Measurements from ENCODE around the gene ANXA5. TPM values are rescaled to one million over a fixed set of nuclear protein-coding genes. Genes with fewer than 3 reads are reported as not detected.

ANXA5 gene
- polyA plus RNA-seq, 1 donor = 333 TPM

DNA sequence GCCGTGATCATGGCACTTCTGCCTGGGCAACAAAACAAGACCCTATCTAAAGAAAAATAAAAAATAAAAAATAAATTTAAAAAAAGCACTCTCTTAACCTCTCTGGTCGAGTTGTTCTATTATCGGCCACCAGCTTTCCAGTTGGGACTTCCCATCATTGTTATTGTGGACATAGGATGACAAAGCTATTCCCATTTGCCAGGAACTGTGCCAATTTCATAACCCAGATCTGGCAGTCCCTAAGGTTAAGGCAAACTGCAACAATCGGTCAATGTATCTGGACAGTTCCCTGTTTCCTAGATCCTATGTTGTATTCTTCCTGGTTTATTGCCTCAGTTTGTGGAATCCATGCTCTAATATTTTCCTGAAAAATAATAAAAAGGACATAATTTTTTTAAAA is 17.8 kb upstream of the ANXA5 start:
- Histone ChIP-seq H3K27me3 (ENCODE audit: control insufficient read depth, insufficient read depth, low read length) (no peaks in the 10 kb centered on the region), H3K36me3 (ENCODE audit: control insufficient read depth, insufficient read depth, low read length) (no peaks in the 10 kb centered on the region), H3K9me3 (ENCODE audit: control insufficient read depth, low read depth, low read length) (no peaks in the 10 kb centered on the region), H3K27ac (ENCODE audit: low read length) (no peak overlapping the region), H3K4me3 (ENCODE audit: low read length) (no peak overlapping the region), H3K4me1 (ENCODE audit: control insufficient read depth, insufficient read depth, low read length) (peaks cover 8% of the 10 kb centered on the region)
- WGBS (ENCODE audit: insufficient coverage, low lambda C conversion rate) = 96% methylated on average over 3 of the region's 4 CpGs
- DNase-seq = no peak

DNA sequence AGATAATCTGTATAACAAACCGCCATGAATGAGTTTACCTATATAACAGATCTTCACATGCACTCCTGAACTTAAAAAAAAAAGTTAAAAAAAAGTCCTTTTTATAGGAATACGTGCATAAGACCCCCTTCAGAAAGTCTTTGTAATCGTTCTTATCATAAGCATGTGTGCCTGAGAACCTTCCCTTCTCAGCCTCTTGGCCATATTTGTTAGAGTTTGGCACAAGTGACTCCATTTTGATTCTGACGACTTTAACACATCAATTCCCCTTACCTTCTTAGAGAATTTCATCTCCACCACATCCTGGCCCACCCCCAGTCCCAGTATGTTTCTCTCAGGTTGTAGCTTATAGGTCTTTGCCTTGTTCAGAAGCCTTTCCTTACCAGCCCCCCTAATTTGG is 16.0 kb upstream of the ANXA5 start:
- Histone ChIP-seq H3K4me1 (ENCODE audit: control insufficient read depth, insufficient read depth, low read length) (peaks cover 8% of the 10 kb centered on the region), H3K4me3 (ENCODE audit: low read length) (no peak overlapping the region), H3K9me3 (ENCODE audit: control insufficient read depth, low read depth, low read length) (no peaks in the 10 kb centered on the region), H3K36me3 (ENCODE audit: control insufficient read depth, insufficient read depth, low read length) (no peaks in the 10 kb centered on the region), H3K27ac (ENCODE audit: low read length) (no peak overlapping the region), H3K27me3 (ENCODE audit: control insufficient read depth, insufficient read depth, low read length) (no peaks in the 10 kb centered on the region)
- no peak for DNase-seq
- 100% methylated on average over 2 of the region's 4 CpGs for WGBS (ENCODE audit: insufficient coverage, low lambda C conversion rate)

DNA sequence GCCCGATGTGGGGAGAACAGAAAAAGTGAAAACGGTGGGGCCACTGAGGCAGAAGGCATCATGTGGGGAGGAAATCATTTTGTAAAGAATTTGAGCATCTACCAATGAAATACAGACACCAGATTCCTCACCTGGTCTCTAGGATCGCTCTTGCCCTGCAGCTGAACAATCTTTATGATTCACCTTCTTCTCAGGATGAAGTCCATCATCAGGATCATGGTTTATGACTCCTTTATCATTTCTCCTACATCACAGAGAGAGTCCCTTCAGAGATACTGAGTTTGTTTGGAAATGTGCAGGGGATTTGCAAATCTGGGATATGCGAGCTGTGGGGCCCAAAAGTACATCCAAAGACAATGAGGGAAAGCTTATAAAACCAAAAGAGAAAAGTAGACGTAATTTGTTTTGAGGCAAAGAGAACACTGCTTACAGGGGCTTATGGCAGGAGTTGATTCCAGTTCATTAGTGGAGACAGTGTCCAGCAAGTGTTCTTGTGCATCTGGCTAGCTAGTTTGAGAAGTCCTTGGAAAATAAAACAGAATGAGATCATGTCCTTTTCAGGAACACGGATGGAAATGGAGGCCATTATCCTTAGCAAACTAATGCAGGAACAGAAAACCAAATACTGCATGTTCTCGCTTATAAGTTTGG is 15.3 kb upstream of the ANXA5 start:
- DNase-seq = peak in 1 of 2 donors; percentile 38
- Histone ChIP-seq H3K36me3 (ENCODE audit: control insufficient read depth, insufficient read depth, low read length) (no peaks in the 10 kb centered on the region), H3K4me1 (ENCODE audit: control insufficient read depth, insufficient read depth, low read length) (peaks cover 8% of the 10 kb centered on the region), H3K27ac (ENCODE audit: low read length) (peak overlapping the region; percentile 76), H3K9me3 (ENCODE audit: control insufficient read depth, low read depth, low read length) (no peaks in the 10 kb centered on the region), H3K27me3 (ENCODE audit: control insufficient read depth, insufficient read depth, low read length) (no peaks in the 10 kb centered on the region), H3K4me3 (ENCODE audit: low read length) (peak overlapping the region; percentile 24)
- no CpG with 5 or more reads among the region's 7 CpGs for WGBS (ENCODE audit: insufficient coverage, low lambda C conversion rate)

DNA sequence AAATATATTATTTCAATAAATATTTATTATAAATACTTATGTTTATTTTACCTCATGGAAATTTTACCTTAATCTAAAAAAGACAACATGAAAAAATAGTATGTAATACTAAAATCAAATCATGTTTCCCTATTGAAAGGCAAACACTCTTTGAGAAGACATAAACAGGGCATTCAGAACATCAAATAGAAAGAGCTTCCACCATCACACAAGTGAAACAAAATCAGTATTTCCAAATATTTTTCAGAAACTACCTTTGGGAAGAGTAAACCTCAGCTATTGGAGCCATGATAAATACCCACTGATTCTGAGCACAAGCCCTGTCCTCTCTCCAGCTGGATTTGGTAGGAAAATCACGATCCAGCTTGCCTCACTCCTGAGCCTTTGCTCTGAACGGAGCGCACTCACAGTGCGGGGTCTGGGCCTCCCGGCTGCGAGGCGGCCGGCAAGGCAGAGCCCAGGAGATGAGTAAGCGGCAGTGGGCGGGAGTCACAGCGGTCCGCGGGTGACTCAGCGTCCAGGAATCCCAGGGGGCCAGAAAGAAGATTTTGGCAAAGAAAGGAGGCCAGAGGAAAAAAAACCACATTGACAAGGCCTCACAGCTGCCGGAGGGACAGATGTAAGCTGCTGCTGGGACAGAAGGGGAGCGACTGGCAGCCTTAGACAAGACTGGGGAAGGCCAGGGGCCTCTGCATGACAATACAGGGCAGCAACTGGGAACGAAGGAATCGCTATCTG is 14.7 kb upstream of the ANXA5 start:
- WGBS (ENCODE audit: insufficient coverage, low lambda C conversion rate) = 0% methylated on average over 1 of the region's 18 CpGs

GRCh38 chr4:121709766-121710405 is 13.1 kb upstream of the ANXA5 start:
- H3K4me3 ChIP-seq (ENCODE audit: low read length) = no peak overlapping the region
- H3K36me3 ChIP-seq (ENCODE audit: control insufficient read depth, insufficient read depth, low read length) = no peaks in the 10 kb centered on the region
- no peak for DNase-seq
- 86% methylated on average over 1 of the region's 3 CpGs for WGBS (ENCODE audit: insufficient coverage, low lambda C conversion rate)
- H3K27me3 ChIP-seq (ENCODE audit: control insufficient read depth, insufficient read depth, low read length) = no peaks in the 10 kb centered on the region
- no peak overlapping the region for H3K27ac ChIP-seq (ENCODE audit: low read length)
- no peaks in the 10 kb centered on the region for H3K9me3 ChIP-seq (ENCODE audit: control insufficient read depth, low read depth, low read length)
- peaks cover 8% of the 10 kb centered on the region for H3K4me1 ChIP-seq (ENCODE audit: control insufficient read depth, insufficient read depth, low read length)

More for the DNA sequence above, 14.7 kb upstream of the ANXA5 start:
- Histone ChIP-seq H3K9me3 (ENCODE audit: control insufficient read depth, low read depth, low read length) (no peaks in the 10 kb centered on the region), H3K4me1 (ENCODE audit: control insufficient read depth, insufficient read depth, low read length) (peaks cover 8% of the 10 kb centered on the region), H3K27ac (ENCODE audit: low read length) (peak overlapping the region; percentile 76), H3K36me3 (ENCODE audit: control insufficient read depth, insufficient read depth, low read length) (no peaks in the 10 kb centered on the region), H3K4me3 (ENCODE audit: low read length) (peak overlapping the region; percentile 24), H3K27me3 (ENCODE audit: control insufficient read depth, insufficient read depth, low read length) (no peaks in the 10 kb centered on the region)
- peak; percentile 80 to 84 for DNase-seq

DNA sequence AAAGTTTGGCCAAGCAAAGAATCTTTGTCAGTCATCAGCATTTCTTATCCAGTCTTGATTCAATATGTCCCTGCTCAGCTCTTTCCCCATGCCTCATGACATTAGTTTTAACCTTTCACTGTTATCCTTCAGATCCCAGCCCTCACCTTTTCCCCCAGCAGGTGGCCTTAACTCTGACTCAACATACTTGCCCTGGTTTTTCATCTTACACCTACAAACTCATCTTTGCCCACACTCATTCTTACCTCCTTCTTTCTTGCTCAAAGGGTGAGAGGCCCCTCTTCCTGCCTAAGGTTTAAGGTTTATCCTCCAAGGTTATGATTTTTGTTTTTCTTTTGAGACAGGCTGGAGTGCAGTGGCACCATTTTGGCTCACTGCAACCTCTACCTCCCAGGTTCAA is 10.6 kb upstream of the ANXA5 start:
- Histone ChIP-seq H3K9me3 (ENCODE audit: control insufficient read depth, low read depth, low read length) (no peaks in the 10 kb centered on the region), H3K36me3 (ENCODE audit: control insufficient read depth, insufficient read depth, low read length) (no peaks in the 10 kb centered on the region), H3K4me3 (ENCODE audit: low read length) (no peak overlapping the region), H3K4me1 (ENCODE audit: control insufficient read depth, insufficient read depth, low read length) (peaks cover 8% of the 10 kb centered on the region), H3K27ac (ENCODE audit: low read length) (no peak overlapping the region), H3K27me3 (ENCODE audit: control insufficient read depth, insufficient read depth, low read length) (no peaks in the 10 kb centered on the region)
- no peak for DNase-seq

DNA sequence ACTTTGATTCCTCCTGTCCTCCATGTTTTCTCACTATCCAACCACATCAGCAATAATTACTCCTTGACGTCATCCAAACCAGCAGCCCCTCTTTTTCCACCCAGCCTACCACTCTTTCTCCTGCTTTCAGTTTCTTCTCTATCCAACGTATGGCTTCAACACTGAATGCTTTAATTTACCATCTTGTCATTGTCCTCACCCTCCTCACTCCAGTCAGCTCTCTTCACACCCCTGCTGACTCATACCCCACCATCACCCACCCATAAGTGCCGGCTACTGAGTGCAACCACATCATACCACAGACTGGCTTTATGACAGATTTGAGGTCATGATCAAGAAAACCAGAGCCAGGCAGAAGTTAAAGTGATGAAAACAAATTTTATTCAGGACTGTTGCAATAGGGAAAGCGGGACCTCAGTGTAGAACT is 9.8 kb upstream of the ANXA5 start:
- Histone ChIP-seq H3K4me3 (ENCODE audit: low read length) (no peak overlapping the region), H3K4me1 (ENCODE audit: control insufficient read depth, insufficient read depth, low read length) (peaks cover 4% of the 10 kb centered on the region), H3K36me3 (ENCODE audit: control insufficient read depth, insufficient read depth, low read length) (no peaks in the 10 kb centered on the region), H3K27ac (ENCODE audit: low read length) (no peak overlapping the region), H3K27me3 (ENCODE audit: control insufficient read depth, insufficient read depth, low read length) (no peaks in the 10 kb centered on the region), H3K9me3 (ENCODE audit: control insufficient read depth, low read depth, low read length) (no peaks in the 10 kb centered on the region)
- DNase-seq = no peak
- 90% methylated on average over 2 of the region's 4 CpGs for WGBS (ENCODE audit: insufficient coverage, low lambda C conversion rate)

- no peak overlapping the region for H3K27ac ChIP-seq (ENCODE audit: low read length)
- H3K4me1 ChIP-seq (ENCODE audit: control insufficient read depth, insufficient read depth, low read length) = no peaks in the 10 kb centered on the region
- H3K9me3 ChIP-seq (ENCODE audit: control insufficient read depth, low read depth, low read length) = no peaks in the 10 kb centered on the region
- H3K4me3 ChIP-seq (ENCODE audit: low read length) = no peak overlapping the region
- H3K36me3 ChIP-seq (ENCODE audit: control insufficient read depth, insufficient read depth, low read length) = no peaks in the 10 kb centered on the region
- DNase-seq = no peak
- H3K27me3 ChIP-seq (ENCODE audit: control insufficient read depth, insufficient read depth, low read length) = no peaks in the 10 kb centered on the region
- no CpG with 5 or more reads among the region's 6 CpGs for WGBS (ENCODE audit: insufficient coverage, low lambda C conversion rate)
Measured at GRCh38 chr4:121705521-121705920, 8.7 kb upstream of the ANXA5 start.

DNA sequence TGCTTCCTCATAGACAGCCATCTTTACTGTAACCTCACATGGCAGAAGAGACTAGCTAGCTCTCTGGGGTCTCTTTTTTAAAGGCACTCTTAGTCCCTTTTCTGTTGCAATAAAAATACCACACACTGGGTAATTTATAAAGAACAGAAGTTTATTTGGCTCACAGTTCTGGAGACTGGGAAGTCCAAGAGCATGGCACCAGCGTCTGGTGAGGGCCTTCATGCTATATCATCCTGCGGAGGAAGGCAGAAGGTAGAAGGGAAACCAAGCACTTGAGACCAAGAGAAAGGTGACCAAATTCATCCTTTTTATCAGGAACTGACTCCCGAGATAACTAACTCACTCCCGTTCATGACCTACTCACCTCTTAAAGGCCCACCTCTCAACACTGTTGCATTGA is 5.4 kb upstream of the ANXA5 start:
- peaks cover 10% of the 10 kb centered on the region for H3K4me1 ChIP-seq (ENCODE audit: control insufficient read depth, insufficient read depth, low read length)
- H3K27me3 ChIP-seq (ENCODE audit: control insufficient read depth, insufficient read depth, low read length) = no peaks in the 10 kb centered on the region
- DNase-seq = no peak
- no peaks in the 10 kb centered on the region for H3K9me3 ChIP-seq (ENCODE audit: control insufficient read depth, low read depth, low read length)
- no peak overlapping the region for H3K27ac ChIP-seq (ENCODE audit: low read length)
- H3K4me3 ChIP-seq (ENCODE audit: low read length) = no peak overlapping the region
- WGBS (ENCODE audit: insufficient coverage, low lambda C conversion rate) = no CpG with 5 or more reads among the region's 4 CpGs
- H3K36me3 ChIP-seq (ENCODE audit: control insufficient read depth, insufficient read depth, low read length) = no peaks in the 10 kb centered on the region

GRCh38 chr4:121701263-121701662 is 4.5 kb upstream of the ANXA5 start:
- Histone ChIP-seq H3K27ac (ENCODE audit: low read length) (no peak overlapping the region), H3K27me3 (ENCODE audit: control insufficient read depth, insufficient read depth, low read length) (no peaks in the 10 kb centered on the region), H3K36me3 (ENCODE audit: control insufficient read depth, insufficient read depth, low read length) (no peaks in the 10 kb centered on the region), H3K9me3 (ENCODE audit: control insufficient read depth, low read depth, low read length) (no peaks in the 10 kb centered on the region), H3K4me1 (ENCODE audit: control insufficient read depth, insufficient read depth, low read length) (peaks cover 10% of the 10 kb centered on the region), H3K4me3 (ENCODE audit: low read length) (no peak overlapping the region)
- WGBS (ENCODE audit: insufficient coverage, low lambda C conversion rate) = 100% methylated on average over 2 of the region's 3 CpGs
- DNase-seq = no peak
